NT2/D1 (cell line): ENCODE data around the gene FBXO38.

Experiments used
- SUZ12 ChIP-seq: IDR thresholded peaks from 2 replicates; pipeline ENCODE4 v1.6.1; 2011; ENCODE audit not compliant: insufficient read length, insufficient read depth; ENCODE audit errors: extremely low read depth
- YY1 ChIP-seq: IDR thresholded peaks from 2 replicates; pipeline ENCODE4 v1.6.1; 2011; ENCODE audit not compliant: insufficient read length, insufficient read depth
- ZNF274 ChIP-seq: IDR thresholded peaks from 2 replicates; pipeline ENCODE4 v1.6.1; 2011; ENCODE audit warnings: mild to moderate bottlenecking, low read depth, low read length

- TF ChIP-seq SUZ12, result no peak
- no peak for TF ChIP-seq YY1
- no peak for TF ChIP-seq ZNF274
Measured at GRCh38 chr5:148412124-148412523, 28.4 kb downstream of the FBXO38 start.
